ENCODE measurements around the gene STRADA.

DNA sequence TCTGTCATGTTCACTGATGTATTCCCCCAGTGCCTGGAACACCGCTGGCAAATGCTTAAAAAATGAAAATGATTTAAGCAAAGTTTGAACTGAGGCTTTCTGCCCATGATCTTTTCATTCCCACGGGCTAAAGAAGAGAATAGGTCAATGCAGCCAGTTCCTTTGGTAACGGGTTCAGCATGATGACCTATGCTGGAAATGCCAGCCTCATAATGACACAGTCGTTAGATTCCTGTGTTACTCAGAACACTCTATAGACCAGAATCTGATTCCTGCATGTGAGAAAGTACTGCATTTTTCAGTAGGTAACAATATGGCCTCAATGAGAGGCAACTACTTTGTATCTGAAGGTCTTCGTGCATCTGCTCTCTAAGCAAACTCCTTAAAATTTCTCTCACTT, 22.6 kb downstream of the STRADA start:
- TF ChIP-seq, protein P1, sequence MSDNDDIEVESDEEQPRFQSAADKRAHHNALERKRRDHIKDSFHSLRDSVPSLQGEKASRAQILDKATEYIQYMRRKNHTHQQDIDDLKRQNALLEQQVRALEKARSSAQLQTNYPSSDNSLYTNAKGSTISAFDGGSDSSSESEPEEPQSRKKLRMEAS (IDR thresholded peaks at IDR 0.05; ENCODE audit: insufficient read depth, insufficient read length), result no peak
- TF ChIP-seq, protein P2, sequence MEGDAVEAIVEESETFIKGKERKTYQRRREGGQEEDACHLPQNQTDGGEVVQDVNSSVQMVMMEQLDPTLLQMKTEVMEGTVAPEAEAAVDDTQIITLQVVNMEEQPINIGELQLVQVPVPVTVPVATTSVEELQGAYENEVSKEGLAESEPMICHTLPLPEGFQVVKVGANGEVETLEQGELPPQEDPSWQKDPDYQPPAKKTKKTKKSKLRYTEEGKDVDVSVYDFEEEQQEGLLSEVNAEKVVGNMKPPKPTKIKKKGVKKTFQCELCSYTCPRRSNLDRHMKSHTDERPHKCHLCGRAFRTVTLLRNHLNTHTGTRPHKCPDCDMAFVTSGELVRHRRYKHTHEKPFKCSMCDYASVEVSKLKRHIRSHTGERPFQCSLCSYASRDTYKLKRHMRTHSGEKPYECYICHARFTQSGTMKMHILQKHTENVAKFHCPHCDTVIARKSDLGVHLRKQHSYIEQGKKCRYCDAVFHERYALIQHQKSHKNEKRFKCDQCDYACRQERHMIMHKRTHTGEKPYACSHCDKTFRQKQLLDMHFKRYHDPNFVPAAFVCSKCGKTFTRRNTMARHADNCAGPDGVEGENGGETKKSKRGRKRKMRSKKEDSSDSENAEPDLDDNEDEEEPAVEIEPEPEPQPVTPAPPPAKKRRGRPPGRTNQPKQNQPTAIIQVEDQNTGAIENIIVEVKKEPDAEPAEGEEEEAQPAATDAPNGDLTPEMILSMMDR (IDR thresholded peaks at IDR 0.05; ENCODE audit: extremely low read depth in 1 of 2, insufficient read depth in 1 of 2, low read depth in 1 of 2, low read length in 2 of 2), result no peak

Measured in endothelial cell of umbilical vein (primary cell).